ENCODE results near the gene SBF1.

DNA sequence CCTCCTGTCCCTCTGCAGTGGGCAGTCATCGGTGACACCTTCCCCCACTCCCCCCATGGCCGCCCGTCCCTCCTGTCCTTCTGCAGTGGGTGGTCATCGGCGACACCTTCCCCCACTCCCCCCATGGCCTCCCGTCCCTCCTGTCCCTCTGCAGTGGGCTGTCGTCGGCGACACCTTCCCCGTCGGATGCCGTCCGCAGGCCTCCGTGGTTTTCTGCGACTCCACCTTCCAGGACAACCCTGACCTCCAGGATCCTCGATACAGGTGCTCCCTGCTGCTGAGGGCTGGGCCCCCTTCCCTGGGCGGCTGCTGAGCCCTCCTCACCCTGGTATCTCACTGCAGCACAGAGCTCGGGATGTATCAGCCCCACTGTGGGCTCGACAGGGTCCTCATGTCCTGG is 14.1 kb upstream of the SBF1 start:
- TF ChIP-seq POLR2A (IDR thresholded peaks at IDR 0.05) (no peak), CTCF (IDR thresholded peaks at IDR 0.05) (no peak)

Measured in sigmoid colon (tissue), 3 donors.